OCI-M1 (cell line): ENCODE data around the gene ZSCAN1.

Source experiments
- DNase-seq: peaks from one replicate; lab custom pipeline; 2025; lab: John Stamatoyannopoulos, UW

The ZSCAN1 gene

GRCh38 chr19:58040751-58041525, 7.1 kb downstream of the ZSCAN1 start:
- DNase-seq = no peak

GRCh38 chr19:58042495-58043340, 8.9 kb downstream of the ZSCAN1 start:
- no peak for DNase-seq

- DNase-seq = no peak
Observed at GRCh38 chr19:58044391-58044790, 10.6 kb downstream of the ZSCAN1 start.

GRCh38 chr19:58044886-58045285, 11.1 kb downstream of the ZSCAN1 start:
- no peak for DNase-seq

GRCh38 chr19:58045411-58046050, 11.7 kb downstream of the ZSCAN1 start:
- DNase-seq = no peak

- no peak for DNase-seq
Observed at GRCh38 chr19:58046856-58047255, 13.0 kb downstream of the ZSCAN1 start.

GRCh38 chr19:58047672-58048071, 13.8 kb downstream of the ZSCAN1 start:
- DNase-seq = no peak

- no peak for DNase-seq
Observed at GRCh38 chr19:58052256-58052655, 18.4 kb downstream of the ZSCAN1 start.

GRCh38 chr19:58053480-58054156, 19.8 kb downstream of the ZSCAN1 start:
- DNase-seq = no peak

- peak; percentile 70 for DNase-seq
Observed at GRCh38 chr19:58054901-58055874, 21.4 kb downstream of the ZSCAN1 start.

GRCh38 chr19:58056261-58056660, 22.4 kb downstream of the ZSCAN1 start:
- no peak for DNase-seq

GRCh38 chr19:58056861-58057260, 23.0 kb downstream of the ZSCAN1 start:
- DNase-seq = no peak

GRCh38 chr19:58058467-58058866, 24.6 kb downstream of the ZSCAN1 start:
- no peak for DNase-seq

GRCh38 chr19:58059003-58059670, 25.3 kb downstream of the ZSCAN1 start, which contains the start of gene ZNF135:
ZNF135 (plus strand) TSS chr19:58059282; CDS start chr19:58060003, 721 bp downstream.
- DNase-seq = peak; percentile 97

GRCh38 chr19:58059671-58060078, 25.9 kb downstream of the ZSCAN1 start:
- DNase-seq = no peak

- no peak for DNase-seq
Observed at GRCh38 chr19:58060231-58060630, 26.4 kb downstream of the ZSCAN1 start.

- DNase-seq = no peak
Observed at GRCh38 chr19:58063712-58064111, 29.9 kb downstream of the ZSCAN1 start.

GRCh38 chr19:58067240-58067912, 33.6 kb downstream of the ZSCAN1 start:
- no peak for DNase-seq

- DNase-seq = no peak
Observed at GRCh38 chr19:58079792-58080191, 46.0 kb downstream of the ZSCAN1 start.

- no peak for DNase-seq
Observed at GRCh38 chr19:58083021-58083420, 49.2 kb downstream of the ZSCAN1 start.
